Cardiac muscle cell (in vitro differentiated cells and primary cell): ENCODE measurements around the gene PRIM2. TPM values are rescaled to one million over a fixed set of nuclear protein-coding genes. Genes with fewer than 3 reads are reported as not detected.
"Not testable (repeated sequence)": the region's sequence is repeated elsewhere in the genome, so short reads cannot be mapped to it uniquely, and the experiment has no call there.

Source experiments
- DNase-seq, 2 donors: peaks; one replicate each; pipeline versions ENCODE4 v3.0.0 to v3.0.0-alpha.2; 2010 to 2017; ENCODE audit warnings: low read depth in 1 of 2, low spot score in 1 of 2
- H3K27ac ChIP-seq: fragments of 200-600 bp; sonication (generic); 2 replicates; pipeline ENCODE4 v1.5.1; 2016
- H3K27me3 ChIP-seq: fragments of 200-600 bp; sonication (generic); 2 replicates; pipeline ENCODE4 v1.6.0; 2016; ENCODE audit warnings: control low read depth
- H3K36me3 ChIP-seq: fragments of 200-600 bp; sonication (generic); 2 replicates; pipeline ENCODE4 v1.5.1; 2016; ENCODE audit warnings: control low read depth
- H3K4me1 ChIP-seq: fragments of 200-600 bp; sonication (generic); 2 replicates; pipeline ENCODE4 v1.8.1; 2017; ENCODE audit warnings: low read depth, mild to moderate bottlenecking, mixed run types
- H3K4me3 ChIP-seq: fragments of 200-600 bp; sonication (generic); 2 replicates; pipeline ENCODE4 v1.5.1; 2016; ENCODE audit warnings: mild to moderate bottlenecking
- H3K9me3 ChIP-seq: fragments of 200-600 bp; sonication (generic); 2 replicates; pipeline ENCODE4 v1.5.1; 2017; ENCODE audit warnings: low read depth, mild to moderate bottlenecking, control low read depth
- CTCF ChIP-seq: IDR thresholded peaks from 2 replicates; pipeline ENCODE4 v1.5.1; 2012; ENCODE audit warnings: low read depth, mild to moderate bottlenecking, low read length
- polyA plus RNA-seq: library from polyadenylated mRNA; unstranded; fragments of >200 nt; fragmentation: Nextera tagmentation; extraction: Ambion mirVana; gene quantifications from 2 replicates; pipeline ENCODE4 v1.2.1, GENCODE V29; 2016
- total RNA-seq: library from RNA; depleted of rRNA; stranded (reverse); fragments of >200 nt; gene quantifications from 2 replicates; pipeline ENCODE4 v1.2.3, GENCODE V29; 2016

Gene PRIM2
- total and polyA plus RNA-seq, 2 experiments from 2014 or later = 6.2 to 7.4 TPM

- H3K36me3 ChIP-seq = no peaks in the 10 kb centered on the region
- no peak for TF ChIP-seq CTCF
- H3K9me3 ChIP-seq = no peaks in the 10 kb centered on the region
- no peaks in the 10 kb centered on the region for H3K4me1 ChIP-seq
- H3K27ac ChIP-seq = no peak overlapping the region
- no peak for DNase-seq
- H3K27me3 ChIP-seq = no peaks in the 10 kb centered on the region
- no peak overlapping the region for H3K4me3 ChIP-seq
Observed at GRCh38 chr6:57310817-57311157, 6.6 kb upstream of the PRIM2 start.

- not testable (repeated sequence) for H3K9me3 ChIP-seq, H3K36me3 ChIP-seq, H3K4me1 ChIP-seq, H3K4me3 ChIP-seq, H3K27ac ChIP-seq, H3K27me3 ChIP-seq, DNase-seq
Observed at GRCh38 chr6:57311300-57312003, 6.0 kb upstream of the PRIM2 start.

GRCh38 chr6:57312004-57312345, 5.5 kb upstream of the PRIM2 start:
- no peak for DNase-seq
- Histone ChIP-seq H3K9me3 (no peaks in the 10 kb centered on the region), H3K27ac (no peak overlapping the region), H3K27me3 (no peaks in the 10 kb centered on the region), H3K36me3 (no peaks in the 10 kb centered on the region), H3K4me1 (no peaks in the 10 kb centered on the region), H3K4me3 (no peak overlapping the region)
- no peak for TF ChIP-seq CTCF

GRCh38 chr6:57313009-57313408, 4.4 kb upstream of the PRIM2 start:
- Histone ChIP-seq H3K4me3 (no peak overlapping the region), H3K36me3 (no peaks in the 10 kb centered on the region), H3K27ac (no peak overlapping the region), H3K9me3 (no peaks in the 10 kb centered on the region), H3K4me1 (no peaks in the 10 kb centered on the region), H3K27me3 (no peaks in the 10 kb centered on the region)
- no peak for DNase-seq
- TF ChIP-seq CTCF = no peak

- Histone ChIP-seq H3K9me3 (no peaks in the 10 kb centered on the region), H3K27me3 (no peaks in the 10 kb centered on the region), H3K27ac (no peak overlapping the region), H3K4me3 (no peak overlapping the region), H3K36me3 (no peaks in the 10 kb centered on the region), H3K4me1 (no peaks in the 10 kb centered on the region)
- DNase-seq = peak in 1 of 2 donors; percentile 94
- peak; percentile 9 for TF ChIP-seq CTCF
Observed at GRCh38 chr6:57313711-57314471, 3.5 kb upstream of the PRIM2 start.

- Histone ChIP-seq H3K4me3 (no peak overlapping the region), H3K9me3 (no peaks in the 10 kb centered on the region), H3K36me3 (no peaks in the 10 kb centered on the region), H3K27me3 (no peaks in the 10 kb centered on the region), H3K27ac (no peak overlapping the region), H3K4me1 (no peaks in the 10 kb centered on the region)
- no peak for DNase-seq
- no peak for TF ChIP-seq CTCF
Observed at GRCh38 chr6:57315111-57315510, 2.3 kb upstream of the PRIM2 start.
